ENCODE data around the gene LRFN4. TPM values are rescaled to one million over a fixed set of nuclear protein-coding genes. Genes with fewer than 3 reads are reported as not detected.

The LRFN4 gene
- total RNA-seq, 1 experiment from 2014 or later: 30.3 TPM

DNA sequence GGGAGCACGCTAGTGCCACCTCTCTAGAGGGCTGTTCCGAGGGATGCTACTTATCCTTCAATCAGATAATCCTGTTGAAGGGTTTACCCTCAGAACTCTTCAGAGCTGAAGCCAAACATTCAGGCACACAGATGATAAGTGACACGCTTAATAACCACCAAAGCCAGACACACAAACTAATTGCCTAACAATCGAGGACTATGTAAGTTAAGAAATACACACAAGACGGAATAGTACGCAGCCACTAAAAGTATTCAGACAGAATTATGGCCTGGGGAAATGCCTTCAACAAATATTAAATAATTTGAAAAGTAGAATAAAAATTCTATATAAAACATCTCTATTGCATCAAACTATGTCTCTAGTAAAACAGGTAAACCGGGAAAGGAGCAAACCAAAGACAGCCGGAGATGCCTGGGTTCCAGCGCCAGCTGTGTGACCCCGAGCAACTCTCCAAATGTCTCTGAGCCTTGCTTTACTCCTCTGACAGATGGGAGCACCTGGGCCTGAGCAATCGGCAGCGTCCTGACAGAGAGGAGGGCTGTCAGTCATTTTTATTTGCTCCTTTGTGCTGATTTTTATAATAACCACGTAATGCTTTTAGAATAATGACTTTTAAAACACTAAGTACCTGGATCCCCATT lies 11.3 kb downstream of the LRFN4 start:
- Mint-ChIP-seq H3K27me3 (ENCODE audit: unreplicated experiment) (no peaks in the 10 kb centered on the region), H3K27ac (ENCODE audit: unreplicated experiment) (no peak overlapping the region), H3K36me3 (ENCODE audit: insufficient read depth, unreplicated experiment) (peaks cover 22% of the 10 kb centered on the region), H3K4me1 (ENCODE audit: low read depth, unreplicated experiment) (no peaks in the 10 kb centered on the region), H3K4me3 (ENCODE audit: low read depth, unreplicated experiment) (no peak overlapping the region), H3K9me3 (ENCODE audit: low read depth, unreplicated experiment) (no peaks in the 10 kb centered on the region)
- DNase-seq: no peak
- CTCF ChIA-PET: interaction anchor here (0.7 kb wide), 1 partner anchor 238 kb away, joined by 3 read pairs; no protein-coding TSS in a partner anchor
- BruUV-seq (replicated peaks): no TSS peak
- intact Hi-C loops (cut with micrococcal nuclease; ENCODE audit: unreplicated experiment): no loop called here
- TF ChIP-seq, protein P1, sequence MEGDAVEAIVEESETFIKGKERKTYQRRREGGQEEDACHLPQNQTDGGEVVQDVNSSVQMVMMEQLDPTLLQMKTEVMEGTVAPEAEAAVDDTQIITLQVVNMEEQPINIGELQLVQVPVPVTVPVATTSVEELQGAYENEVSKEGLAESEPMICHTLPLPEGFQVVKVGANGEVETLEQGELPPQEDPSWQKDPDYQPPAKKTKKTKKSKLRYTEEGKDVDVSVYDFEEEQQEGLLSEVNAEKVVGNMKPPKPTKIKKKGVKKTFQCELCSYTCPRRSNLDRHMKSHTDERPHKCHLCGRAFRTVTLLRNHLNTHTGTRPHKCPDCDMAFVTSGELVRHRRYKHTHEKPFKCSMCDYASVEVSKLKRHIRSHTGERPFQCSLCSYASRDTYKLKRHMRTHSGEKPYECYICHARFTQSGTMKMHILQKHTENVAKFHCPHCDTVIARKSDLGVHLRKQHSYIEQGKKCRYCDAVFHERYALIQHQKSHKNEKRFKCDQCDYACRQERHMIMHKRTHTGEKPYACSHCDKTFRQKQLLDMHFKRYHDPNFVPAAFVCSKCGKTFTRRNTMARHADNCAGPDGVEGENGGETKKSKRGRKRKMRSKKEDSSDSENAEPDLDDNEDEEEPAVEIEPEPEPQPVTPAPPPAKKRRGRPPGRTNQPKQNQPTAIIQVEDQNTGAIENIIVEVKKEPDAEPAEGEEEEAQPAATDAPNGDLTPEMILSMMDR (IDR thresholded peaks at IDR 0.05; ENCODE audit: unreplicated experiment): no peak

DNA sequence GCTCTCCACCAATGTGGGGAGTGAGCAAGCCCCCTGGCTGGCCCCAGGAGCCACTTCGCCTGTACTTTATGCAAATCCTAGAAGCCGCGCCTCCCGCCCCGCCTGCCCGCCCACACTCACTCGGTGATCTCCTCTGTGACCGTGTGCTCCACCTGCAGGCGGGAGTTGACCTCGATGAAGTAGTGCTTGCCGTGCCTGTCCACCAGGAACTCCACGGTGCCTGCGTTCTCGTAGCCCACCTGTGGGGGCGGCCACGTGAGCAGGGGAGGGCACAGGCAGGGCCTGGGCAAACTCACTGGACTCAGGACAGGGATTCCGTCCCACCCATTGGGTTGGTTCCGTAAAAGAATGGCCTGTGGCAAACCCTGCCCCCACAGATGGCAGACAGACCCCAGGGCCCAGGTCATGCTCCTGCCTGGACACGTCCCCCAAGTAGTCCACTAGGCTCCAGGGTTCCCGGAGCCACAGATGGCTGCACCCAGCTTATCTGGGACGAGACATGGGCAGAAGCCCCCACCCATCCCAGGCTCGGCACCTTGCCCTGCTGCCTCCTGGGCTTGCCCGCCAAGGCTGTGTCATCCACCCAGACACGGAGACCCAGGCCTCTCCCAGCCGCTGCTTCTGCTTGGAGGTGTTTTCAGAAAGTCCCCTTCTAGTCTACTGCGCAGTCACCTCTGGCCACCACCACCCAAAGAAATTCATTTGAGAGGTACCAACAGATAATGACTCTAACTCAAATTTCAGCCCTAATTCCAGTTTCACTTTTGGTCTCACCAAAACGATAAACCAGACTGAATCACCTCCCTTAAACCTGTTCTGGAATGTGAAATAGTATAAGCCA lies 12.1 kb downstream of the LRFN4 start:
- TF ChIP-seq, protein P1 (IDR thresholded peaks at IDR 0.05; ENCODE audit: unreplicated experiment): no peak
- Mint-ChIP-seq H3K27me3 (ENCODE audit: unreplicated experiment) (no peaks in the 10 kb centered on the region), H3K4me3 (ENCODE audit: low read depth, unreplicated experiment) (no peak overlapping the region), H3K36me3 (ENCODE audit: insufficient read depth, unreplicated experiment) (peaks cover 16% of the 10 kb centered on the region), H3K9me3 (ENCODE audit: low read depth, unreplicated experiment) (no peaks in the 10 kb centered on the region), H3K4me1 (ENCODE audit: low read depth, unreplicated experiment) (no peaks in the 10 kb centered on the region), H3K27ac (ENCODE audit: unreplicated experiment) (no peak overlapping the region)
- CTCF ChIA-PET: no interaction called here
- no TSS peak for BruUV-seq (replicated peaks)
- DNase-seq: peak; percentile 44
- intact Hi-C loops (cut with micrococcal nuclease; ENCODE audit: unreplicated experiment): no loop called here

- Mint-ChIP-seq H3K27me3 (ENCODE audit: unreplicated experiment) (no peaks in the 10 kb centered on the region), H3K36me3 (ENCODE audit: insufficient read depth, unreplicated experiment) (peaks cover 16% of the 10 kb centered on the region), H3K4me1 (ENCODE audit: low read depth, unreplicated experiment) (no peaks in the 10 kb centered on the region), H3K4me3 (ENCODE audit: low read depth, unreplicated experiment) (no peak overlapping the region), H3K27ac (ENCODE audit: unreplicated experiment) (no peak overlapping the region), H3K9me3 (ENCODE audit: low read depth, unreplicated experiment) (no peaks in the 10 kb centered on the region)
- intact Hi-C loops (cut with micrococcal nuclease; ENCODE audit: unreplicated experiment): no loop called here
- CTCF ChIA-PET: no interaction called here
- BruUV-seq (replicated peaks): no TSS peak
- TF ChIP-seq, protein P1 (IDR thresholded peaks at IDR 0.05; ENCODE audit: unreplicated experiment): no peak
- DNase-seq: no peak
Observed at GRCh38 chr11:66869567-66869870, 12.7 kb downstream of the LRFN4 start.

DNA sequence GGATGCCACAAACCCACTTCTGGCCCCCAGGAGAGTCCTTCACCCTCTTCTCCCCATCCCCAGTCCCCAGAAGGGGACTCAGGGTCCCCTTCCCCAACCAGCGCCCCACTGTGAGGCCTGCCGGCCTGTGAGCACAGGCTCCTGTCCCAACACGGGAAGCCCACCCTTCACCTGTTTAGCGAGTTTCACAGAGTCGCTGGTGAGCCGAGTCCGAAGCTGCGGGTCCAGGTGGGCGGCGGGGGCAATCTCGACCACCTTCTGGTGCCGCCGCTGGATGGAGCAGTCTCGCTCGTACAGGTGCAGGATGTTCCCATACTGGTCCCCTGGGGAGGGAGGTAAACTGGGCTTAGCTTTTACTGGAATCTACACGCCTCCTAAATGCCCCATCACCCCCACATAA lies 13.3 kb downstream of the LRFN4 start:
- no peak for DNase-seq
- H3K36me3 Mint-ChIP-seq (ENCODE audit: insufficient read depth, unreplicated experiment): peaks cover 16% of the 10 kb centered on the region
- TF ChIP-seq, protein P1 (IDR thresholded peaks at IDR 0.05; ENCODE audit: unreplicated experiment): no peak
- BruUV-seq (replicated peaks): no TSS peak
- peaks cover 3% of the 10 kb centered on the region for H3K27me3 Mint-ChIP-seq (ENCODE audit: unreplicated experiment)
- H3K4me3 Mint-ChIP-seq (ENCODE audit: low read depth, unreplicated experiment): no peak overlapping the region
- peaks cover 2% of the 10 kb centered on the region for H3K4me1 Mint-ChIP-seq (ENCODE audit: low read depth, unreplicated experiment)
- no peaks in the 10 kb centered on the region for H3K9me3 Mint-ChIP-seq (ENCODE audit: low read depth, unreplicated experiment)
- no peak overlapping the region for H3K27ac Mint-ChIP-seq (ENCODE audit: unreplicated experiment)
- intact Hi-C loops (cut with micrococcal nuclease; ENCODE audit: unreplicated experiment): no loop called here
- CTCF ChIA-PET: no interaction called here
